Bone marrow (tissue), 2 donors: ENCODE data around the gene PERP.

Experiments
- DNase-seq, 2 donors: peaks; one replicate each; lab custom pipeline; 2025; lab: John Stamatoyannopoulos, UW

PERP gene

GRCh38 chr6:138044972-138045371 lies 62.2 kb downstream of the PERP start:
- no peak for DNase-seq

GRCh38 chr6:138044458-138044857 lies 62.8 kb downstream of the PERP start:
- no peak for DNase-seq
